Measurements from ENCODE around the gene LAMA3.

Gene LAMA3

DNA sequence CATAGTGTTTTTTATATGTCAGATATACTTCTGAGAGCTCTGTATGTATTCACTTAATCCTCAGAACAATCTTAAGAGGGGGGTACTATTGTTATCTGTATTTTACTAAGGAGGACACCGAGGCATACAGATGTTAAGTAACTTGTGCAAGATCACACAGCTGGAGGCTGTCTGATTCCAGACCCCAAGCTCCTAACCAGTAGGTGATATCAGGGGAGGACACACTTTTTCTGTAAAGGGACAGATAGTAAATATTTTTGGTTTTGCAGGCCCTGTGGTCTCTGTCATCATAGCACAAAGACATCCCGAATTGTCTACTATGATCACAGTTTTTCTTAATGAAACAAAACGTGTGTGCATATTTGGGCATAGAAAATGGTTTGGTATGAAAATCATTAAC lies 143.7 kb downstream of the LAMA3 start:
- TF ChIP-seq, protein P1, sequence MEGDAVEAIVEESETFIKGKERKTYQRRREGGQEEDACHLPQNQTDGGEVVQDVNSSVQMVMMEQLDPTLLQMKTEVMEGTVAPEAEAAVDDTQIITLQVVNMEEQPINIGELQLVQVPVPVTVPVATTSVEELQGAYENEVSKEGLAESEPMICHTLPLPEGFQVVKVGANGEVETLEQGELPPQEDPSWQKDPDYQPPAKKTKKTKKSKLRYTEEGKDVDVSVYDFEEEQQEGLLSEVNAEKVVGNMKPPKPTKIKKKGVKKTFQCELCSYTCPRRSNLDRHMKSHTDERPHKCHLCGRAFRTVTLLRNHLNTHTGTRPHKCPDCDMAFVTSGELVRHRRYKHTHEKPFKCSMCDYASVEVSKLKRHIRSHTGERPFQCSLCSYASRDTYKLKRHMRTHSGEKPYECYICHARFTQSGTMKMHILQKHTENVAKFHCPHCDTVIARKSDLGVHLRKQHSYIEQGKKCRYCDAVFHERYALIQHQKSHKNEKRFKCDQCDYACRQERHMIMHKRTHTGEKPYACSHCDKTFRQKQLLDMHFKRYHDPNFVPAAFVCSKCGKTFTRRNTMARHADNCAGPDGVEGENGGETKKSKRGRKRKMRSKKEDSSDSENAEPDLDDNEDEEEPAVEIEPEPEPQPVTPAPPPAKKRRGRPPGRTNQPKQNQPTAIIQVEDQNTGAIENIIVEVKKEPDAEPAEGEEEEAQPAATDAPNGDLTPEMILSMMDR (IDR thresholded peaks at IDR 0.05; ENCODE audit: low read depth, low read length): no peak

DNA sequence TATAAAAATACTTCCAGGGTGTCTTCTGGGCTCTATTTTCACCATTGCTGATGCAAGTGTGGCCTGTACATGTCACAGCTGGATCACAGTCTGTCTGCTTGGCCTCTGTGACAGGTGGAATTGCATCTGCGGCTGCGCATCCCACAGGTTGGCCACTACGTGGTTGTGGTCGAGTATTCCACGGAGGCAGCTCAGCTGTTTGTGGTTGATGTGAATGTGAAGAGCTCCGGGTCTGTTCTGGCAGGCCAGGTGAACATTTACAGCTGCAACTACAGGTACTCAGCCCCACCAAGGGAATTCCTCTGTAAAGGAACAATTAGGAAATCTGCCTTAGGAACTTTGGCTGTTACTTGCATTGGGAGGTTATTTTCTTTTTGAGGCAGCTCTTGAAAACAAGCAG lies 144.5 kb downstream of the LAMA3 start:
- TF ChIP-seq, protein P1 (IDR thresholded peaks at IDR 0.05; ENCODE audit: low read depth, low read length): no peak

More for the DNA sequence above, 143.7 kb downstream of the LAMA3 start:
- DNase-seq (ENCODE audit: extremely low read depth, low read depth): no peak

DNA sequence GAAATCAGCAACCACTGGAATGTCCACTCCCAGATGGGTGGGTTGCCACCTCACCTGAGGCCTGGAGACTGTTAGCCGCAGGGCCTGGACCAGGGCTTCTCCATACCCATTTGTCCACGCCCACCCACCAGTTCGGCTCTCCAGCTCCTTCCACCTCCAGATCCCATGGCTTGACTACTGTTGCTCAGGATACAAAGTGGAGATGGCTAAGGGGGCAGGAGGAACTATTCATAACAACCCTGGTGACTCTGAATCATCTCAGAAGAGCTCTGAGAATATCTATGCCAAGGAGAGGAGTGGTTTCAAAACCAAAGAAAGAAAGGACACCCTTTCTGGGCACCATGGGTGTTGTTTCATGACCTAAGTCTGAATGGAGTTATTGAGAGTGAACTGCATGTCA lies 145.8 kb downstream of the LAMA3 start:
- TF ChIP-seq, protein P1 (IDR thresholded peaks at IDR 0.05; ENCODE audit: low read depth, low read length): no peak
- DNase-seq (ENCODE audit: extremely low read depth, low read depth): no peak

More for the DNA sequence above, 144.5 kb downstream of the LAMA3 start:
- DNase-seq (ENCODE audit: extremely low read depth, low read depth): no peak

DNA sequence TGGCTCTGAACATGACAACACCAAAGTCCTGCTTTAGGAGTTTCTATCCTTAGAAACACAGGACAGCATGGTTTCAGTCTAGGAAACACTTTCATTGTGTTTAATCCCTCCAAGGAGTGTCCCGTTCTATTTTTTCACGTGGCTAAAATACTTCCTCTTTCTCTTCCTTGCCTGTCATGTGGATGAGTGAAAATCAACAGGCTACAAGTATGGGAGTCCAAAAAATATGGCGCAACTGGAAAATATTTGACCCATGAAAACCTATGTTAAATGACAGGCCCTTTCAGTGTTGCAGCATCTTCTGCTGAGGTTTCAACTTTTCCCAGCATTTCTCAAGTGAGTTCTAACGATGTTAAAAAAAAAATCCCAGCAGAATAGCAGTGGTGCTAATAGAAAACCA lies 146.3 kb downstream of the LAMA3 start:
- DNase-seq (ENCODE audit: extremely low read depth, low read depth): no peak
- TF ChIP-seq, protein P1 (IDR thresholded peaks at IDR 0.05; ENCODE audit: low read depth, low read length): no peak

DNA sequence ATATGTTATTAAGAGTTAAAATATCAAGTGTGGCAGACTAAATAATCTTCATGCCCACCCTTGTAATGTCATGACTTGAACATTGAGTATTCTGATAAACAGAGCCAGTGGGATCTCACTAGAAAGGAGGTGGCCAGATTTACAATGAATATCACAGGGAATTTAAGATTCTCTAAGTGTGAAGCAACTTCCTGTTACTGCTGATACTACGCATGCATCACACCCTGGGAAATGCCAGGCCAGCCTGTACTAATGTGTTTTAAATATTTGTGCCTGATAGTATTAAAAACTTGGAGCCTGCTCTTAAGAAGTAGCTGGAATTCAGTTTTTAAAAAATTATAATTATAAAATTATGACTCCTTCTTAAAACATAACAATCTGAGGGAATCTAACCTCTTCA lies 148.3 kb downstream of the LAMA3 start:
- TF ChIP-seq, protein P1 (IDR thresholded peaks at IDR 0.05; ENCODE audit: low read depth, low read length): no peak
- DNase-seq (ENCODE audit: extremely low read depth, low read depth): no peak

DNA sequence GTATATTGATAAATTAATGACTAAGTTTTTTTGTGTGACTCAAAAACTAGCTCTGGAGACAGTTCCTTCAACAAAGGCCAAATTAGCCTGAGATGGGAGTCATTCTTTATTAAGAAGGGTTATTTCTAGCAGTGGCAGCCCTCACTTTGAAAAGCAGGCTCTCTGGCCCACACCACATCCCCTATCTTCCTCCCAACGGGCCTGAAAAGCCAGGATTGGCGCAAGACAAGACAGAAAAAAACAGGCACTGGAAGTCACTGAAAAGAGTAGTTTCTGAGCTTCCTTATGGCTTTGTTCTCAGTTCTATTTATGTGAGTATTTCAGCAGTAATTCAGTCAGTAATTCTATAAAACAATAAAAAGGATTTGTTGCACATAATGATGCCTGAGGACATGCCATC lies 149.0 kb downstream of the LAMA3 start:
- TF ChIP-seq, protein P1 (IDR thresholded peaks at IDR 0.05; ENCODE audit: low read depth, low read length): no peak
- no peak for DNase-seq (ENCODE audit: extremely low read depth, low read depth)

DNA sequence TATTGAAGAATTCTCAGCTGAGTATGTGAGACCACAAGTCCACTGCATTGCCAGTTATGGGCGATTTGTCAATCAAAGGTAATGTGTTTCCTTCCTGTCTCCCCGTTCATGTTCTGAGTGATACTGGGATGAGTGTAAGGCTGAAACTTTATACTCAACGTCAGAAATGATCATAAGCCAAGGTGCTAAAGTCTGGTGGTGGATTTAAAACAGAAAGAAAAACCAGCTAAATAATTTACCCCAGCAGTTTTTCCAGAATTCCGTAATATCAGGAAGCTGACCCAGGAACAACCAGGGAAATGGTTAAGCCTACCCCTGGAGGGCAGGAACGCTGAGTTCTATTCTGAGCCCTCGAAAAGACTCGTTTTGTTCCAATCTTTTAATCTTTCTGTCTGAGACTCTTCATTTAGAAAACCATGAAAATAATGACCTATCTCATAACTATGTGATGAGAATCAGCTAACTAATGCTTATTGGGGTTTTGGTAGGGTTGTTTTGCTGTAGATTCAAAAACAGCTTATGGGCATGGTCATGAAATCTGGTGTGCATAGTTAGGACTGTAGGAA lies 149.6 kb downstream of the LAMA3 start:
- no peak for DNase-seq (ENCODE audit: extremely low read depth, low read depth)
- TF ChIP-seq, protein P1 (IDR thresholded peaks at IDR 0.05; ENCODE audit: low read depth, low read length): no peak
